Measurements from ENCODE around the gene APOH.

APOH gene

GRCh38 chr17:66191593-66192377 lies 37.4 kb downstream of the APOH start, which contains the start of gene CEP112:
Gene CEP112, minus strand, starts transcription at chr17:66192133.
- peak; percentile 92 for DNase-seq

GRCh38 chr17:66190738-66191592 lies 38.2 kb downstream of the APOH start:
- peak; percentile 33 for DNase-seq

- no peak for DNase-seq
Measured at GRCh38 chr17:66187718-66188117, 41.5 kb downstream of the APOH start.

GRCh38 chr17:66185862-66186261 lies 43.4 kb downstream of the APOH start:
- no peak for DNase-seq

GRCh38 chr17:66184392-66184791 lies 44.8 kb downstream of the APOH start:
- DNase-seq = no peak

GRCh38 chr17:66183529-66183928 lies 45.7 kb downstream of the APOH start:
- no peak for DNase-seq

- no peak for DNase-seq
Measured at GRCh38 chr17:66178642-66179041, 50.6 kb downstream of the APOH start.

- no peak for DNase-seq
Measured at GRCh38 chr17:66177048-66177447, 52.2 kb downstream of the APOH start.

- DNase-seq = no peak
Measured at GRCh38 chr17:66175892-66176291, 53.3 kb downstream of the APOH start.

GRCh38 chr17:66172691-66173223 lies 56.5 kb downstream of the APOH start:
- no peak for DNase-seq

- DNase-seq = no peak
Measured at GRCh38 chr17:66172144-66172543, 57.1 kb downstream of the APOH start.

- no peak for DNase-seq
Measured at GRCh38 chr17:66171692-66172091, 57.5 kb downstream of the APOH start.

GRCh38 chr17:66171172-66171571 lies 58.0 kb downstream of the APOH start:
- DNase-seq = no peak

GRCh38 chr17:66169839-66170238 lies 59.4 kb downstream of the APOH start:
- no peak for DNase-seq

GRCh38 chr17:66167189-66167815 lies 61.9 kb downstream of the APOH start:
- DNase-seq = no peak

GRCh38 chr17:66165537-66166123 lies 63.6 kb downstream of the APOH start:
- no peak for DNase-seq

Data from femur (tissue), 1 donor.